Natural killer cell treated with Interleukin-12 subunit alpha and Interleukin-12 subunit beta and Interleukin-15 and Interleukin-18, amount 100 ng/mL, for 72 hours (primary cell): ENCODE results near the gene HGF. TPM values are rescaled to one million over a fixed set of nuclear protein-coding genes. Genes with fewer than 3 reads are reported as not detected.

Experiments
- ATAC-seq, 2 donors: fragments of 150-1000 bp; cut with Tn5 transposase in 1 of 2; sonication (Bioruptor Pico), chemical (Tn5 transposase) in 1 of 2; 2 replicates each; pipeline ENCODE4 v1.10.0; 2021
- DNase-seq: peaks from one replicate; pipeline ENCODE4 v3.0.0; 2022; ENCODE audit warnings: low spot score
- H3K27ac Mint-ChIP-seq, 2 donors: 1 replicate in 1 of 2; 2 replicates in 1 of 2; pipeline ENCODE4 v1.8.0; 2022; ENCODE audit warnings: mixed read lengths in 2 of 2, mild to moderate bottlenecking in 1 of 2, moderate library complexity in 1 of 2
- H3K27me3 Mint-ChIP-seq, 2 donors: 1 replicate in 1 of 2; 2 replicates in 1 of 2; pipeline ENCODE4 v1.8.0; 2022; ENCODE audit warnings: mixed read lengths in 2 of 2
- H3K36me3 Mint-ChIP-seq: one replicate; pipeline ENCODE4 v1.8.0; 2022; ENCODE audit warnings: mixed read lengths
- H3K4me1 Mint-ChIP-seq, 2 donors: 1 replicate in 1 of 2; 2 replicates in 1 of 2; pipeline ENCODE4 v1.8.0; 2022; ENCODE audit warnings: low read depth in 2 of 2, mixed read lengths in 2 of 2, mild to moderate bottlenecking in 1 of 2
- H3K4me3 Mint-ChIP-seq: one replicate; pipeline ENCODE4 v1.8.0; 2022; ENCODE audit warnings: mixed read lengths
- H3K9me3 Mint-ChIP-seq: 2 replicates; pipeline ENCODE4 v1.8.0; 2022; ENCODE audit warnings: mixed read lengths
- total RNA-seq, 2 donors: library from RNA; stranded (reverse); gene quantifications; one replicate each; pipeline ENCODE4 v1.2.3, GENCODE V29; 2022

Gene HGF
- total RNA-seq, 2 donors from 2014 or later = 0.53 TPM; not detected in 1

DNA sequence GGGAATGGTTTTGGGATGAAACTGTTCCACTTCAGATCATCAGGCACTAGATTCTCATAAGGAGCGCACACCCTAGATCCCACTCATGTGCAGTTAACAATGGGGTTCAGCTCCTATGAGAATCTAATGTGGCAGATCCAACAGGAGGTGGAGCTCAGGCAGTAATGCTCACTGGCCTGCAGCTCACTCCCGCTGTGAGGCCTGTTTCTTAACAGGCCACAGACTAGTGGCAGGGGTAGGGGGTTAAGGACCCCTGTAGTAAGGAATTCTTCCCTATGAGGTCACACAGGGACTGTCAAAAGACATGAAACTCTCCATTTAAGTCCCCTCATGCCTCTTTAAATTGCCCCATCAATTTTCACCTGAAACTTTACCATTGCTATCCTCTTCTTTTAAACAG is 8.0 kb downstream of the HGF start:
- no peaks in the 10 kb centered on the region for H3K27me3 Mint-ChIP-seq
- no peaks in the 10 kb centered on the region for H3K4me1 Mint-ChIP-seq
- H3K27ac Mint-ChIP-seq = no peak overlapping the region
- H3K36me3 Mint-ChIP-seq = no peaks in the 10 kb centered on the region
- H3K4me3 Mint-ChIP-seq = no peak overlapping the region
- H3K9me3 Mint-ChIP-seq = peaks cover 10% of the 10 kb centered on the region
- DNase-seq = no peak
- ATAC-seq = no peak

DNA sequence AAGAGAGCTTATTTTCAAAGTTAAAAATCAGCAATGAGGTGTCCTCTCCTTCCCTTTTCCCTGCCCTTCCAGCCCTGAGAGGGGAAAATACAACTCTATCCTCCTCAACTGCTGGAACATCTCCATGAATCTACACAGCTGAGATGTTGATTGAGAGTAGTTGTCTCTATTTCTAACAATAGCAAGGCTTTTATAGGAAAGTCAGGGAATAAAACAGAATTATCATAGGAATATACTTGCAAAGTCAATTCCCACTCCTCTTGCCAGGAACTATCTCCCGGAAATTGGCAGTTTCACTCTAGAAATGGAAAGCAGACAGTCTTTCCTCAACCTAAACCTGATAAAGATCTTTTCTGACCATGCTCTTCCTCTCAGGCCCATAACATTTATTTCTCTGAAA is 8.8 kb downstream of the HGF start:
- no peak for DNase-seq
- Mint-ChIP-seq H3K9me3 (peaks cover 6% of the 10 kb centered on the region), H3K27me3 (no peaks in the 10 kb centered on the region), H3K4me3 (no peak overlapping the region), H3K4me1 (no peaks in the 10 kb centered on the region), H3K27ac (no peak overlapping the region), H3K36me3 (no peaks in the 10 kb centered on the region)
- ATAC-seq = no peak

DNA sequence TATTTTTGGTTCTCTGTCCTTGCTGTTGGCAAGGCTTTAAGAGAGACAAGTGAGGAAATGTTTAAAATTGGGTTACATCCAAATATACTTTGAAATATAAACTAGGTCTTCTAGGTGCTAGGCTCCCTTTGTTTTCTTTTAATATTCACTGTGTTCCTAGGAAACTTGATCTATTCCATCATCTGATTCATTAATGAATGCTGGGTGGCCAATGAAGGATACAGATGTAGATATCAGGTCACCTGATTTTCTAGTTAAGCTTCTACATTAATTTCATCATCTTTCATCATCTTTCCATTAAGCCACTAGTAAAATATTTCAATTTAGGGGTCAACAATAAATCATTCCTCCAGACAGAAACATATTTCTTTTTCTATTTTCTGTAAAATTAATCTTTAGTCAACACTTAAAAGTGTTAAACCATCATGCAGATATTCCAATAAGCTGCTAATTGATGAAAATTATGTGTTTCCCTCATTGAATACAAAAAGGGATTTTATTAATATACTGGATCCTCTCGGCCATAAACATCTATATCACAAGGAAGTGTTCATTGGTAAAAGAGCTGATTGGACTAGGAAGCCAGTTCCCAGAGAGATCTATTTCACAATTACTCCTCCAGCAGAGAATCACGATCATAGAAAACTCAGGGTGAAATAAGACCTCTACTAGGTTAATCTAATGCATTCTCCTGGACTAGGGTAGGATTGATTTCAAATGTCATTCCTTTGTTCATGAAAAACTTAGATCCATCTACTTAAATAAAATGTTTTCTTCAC is 14.7 kb downstream of the HGF start:
- DNase-seq (no peak), ATAC-seq (no peak)
- Mint-ChIP-seq H3K9me3 (peaks cover 1% of the 10 kb centered on the region), H3K36me3 (no peaks in the 10 kb centered on the region), H3K27me3 (no peaks in the 10 kb centered on the region), H3K4me3 (no peak overlapping the region), H3K27ac (no peak overlapping the region), H3K4me1 (no peaks in the 10 kb centered on the region)

DNA sequence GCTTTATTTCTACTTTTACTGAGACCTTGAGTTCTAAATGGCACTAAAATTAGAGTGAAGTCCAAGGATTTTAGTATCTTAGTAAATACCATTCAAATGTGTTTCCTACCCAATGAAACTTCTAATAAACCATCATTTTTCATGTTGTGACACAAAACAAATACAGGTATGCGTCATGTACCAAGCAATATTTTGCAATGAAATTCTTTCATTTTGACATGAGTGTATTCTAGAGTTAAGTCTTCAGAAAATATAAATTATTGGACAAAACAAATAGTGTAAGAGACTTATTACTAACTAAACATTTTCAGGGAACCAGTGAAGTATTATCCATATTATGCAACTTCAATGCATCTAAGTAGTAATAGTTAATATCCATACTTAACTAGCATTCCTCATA is 16.5 kb downstream of the HGF start:
- ATAC-seq = no peak
- H3K27me3 Mint-ChIP-seq = no peaks in the 10 kb centered on the region
- no peak overlapping the region for H3K4me3 Mint-ChIP-seq

DNA sequence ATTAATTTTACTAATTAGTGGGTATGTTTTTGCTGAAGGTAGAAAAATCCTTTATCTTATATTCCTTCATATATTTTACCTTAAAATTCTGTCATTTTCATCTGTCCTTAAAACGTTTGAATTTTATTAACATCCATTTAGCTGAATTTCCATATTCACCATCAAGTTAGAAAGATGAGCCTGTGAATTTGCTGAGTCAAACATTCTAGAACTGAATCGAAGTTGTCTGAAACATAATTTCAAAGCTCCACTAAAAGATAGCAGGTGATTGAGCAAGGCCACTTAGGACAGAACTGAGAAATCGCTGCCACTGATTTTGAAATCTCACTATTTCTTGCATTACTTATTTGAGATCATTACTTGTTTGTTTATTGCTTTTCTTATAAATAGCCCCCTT is 17.5 kb downstream of the HGF start:
- Mint-ChIP-seq H3K4me1 (no peaks in the 10 kb centered on the region), H3K4me3 (no peak overlapping the region), H3K9me3 (no peaks in the 10 kb centered on the region), H3K36me3 (no peaks in the 10 kb centered on the region), H3K27ac (no peak overlapping the region), H3K27me3 (no peaks in the 10 kb centered on the region)
- ATAC-seq = no peak
- no peak for DNase-seq

More for the DNA sequence above, 16.5 kb downstream of the HGF start:
- Mint-ChIP-seq H3K36me3 (no peaks in the 10 kb centered on the region), H3K4me1 (no peaks in the 10 kb centered on the region), H3K9me3 (no peaks in the 10 kb centered on the region), H3K27ac (no peak overlapping the region)
- DNase-seq = no peak

DNA sequence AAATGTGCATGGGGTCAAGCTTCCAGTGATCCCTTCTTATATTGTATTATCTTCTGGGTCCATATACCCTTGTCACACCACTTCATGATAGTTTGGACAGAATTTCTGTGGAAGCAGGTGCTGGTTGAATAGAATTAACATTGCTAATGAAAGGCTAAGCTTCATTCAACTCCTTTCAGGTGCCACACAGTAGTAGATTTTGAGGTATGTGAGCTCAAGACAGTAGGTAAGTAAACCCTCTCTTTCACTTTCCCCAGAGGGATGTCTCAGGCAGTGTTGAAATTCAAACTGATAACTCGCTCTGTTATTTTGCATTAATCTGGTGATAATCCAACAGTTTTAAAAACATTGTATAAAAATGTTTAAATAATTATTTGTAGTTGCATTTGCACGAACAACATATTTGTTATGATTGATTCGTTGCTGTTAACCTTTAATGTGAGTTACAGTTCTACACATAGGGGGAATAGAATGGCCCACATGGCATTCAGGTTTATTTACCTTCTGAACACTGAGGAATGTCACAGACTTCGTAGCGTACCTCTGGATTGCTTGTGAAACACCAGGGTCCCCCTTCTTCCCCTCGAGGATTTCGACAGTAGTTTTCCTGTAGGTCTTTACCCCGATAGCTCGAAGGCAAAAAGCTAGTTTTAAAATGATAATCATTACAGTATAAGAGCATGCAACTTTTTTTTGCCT is 18.1 kb downstream of the HGF start:
- Mint-ChIP-seq H3K4me3 (no peak overlapping the region), H3K27me3 (no peaks in the 10 kb centered on the region), H3K27ac (no peak overlapping the region), H3K36me3 (no peaks in the 10 kb centered on the region), H3K4me1 (no peaks in the 10 kb centered on the region), H3K9me3 (no peaks in the 10 kb centered on the region)
- no peak for ATAC-seq
- no peak for DNase-seq

DNA sequence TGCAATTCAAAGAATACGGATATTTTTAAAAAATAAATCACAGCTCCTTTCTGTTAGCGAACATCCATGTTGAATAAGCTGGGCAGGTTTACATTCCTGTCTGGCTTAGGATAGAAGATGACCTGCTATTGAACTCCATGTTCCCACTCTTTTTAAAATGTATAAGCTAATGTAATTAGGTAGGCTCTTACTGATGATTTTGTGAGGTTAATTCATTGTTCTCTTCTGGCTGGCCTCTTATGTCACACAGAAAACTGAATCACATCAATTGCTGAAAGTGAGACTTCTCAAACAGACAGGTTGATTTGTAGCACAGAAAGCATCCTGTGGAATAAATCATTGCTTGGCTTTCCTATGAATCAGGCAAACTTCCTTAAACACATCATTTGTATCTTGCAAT is 24.2 kb downstream of the HGF start:
- Mint-ChIP-seq H3K36me3 (no peaks in the 10 kb centered on the region), H3K4me3 (no peak overlapping the region), H3K9me3 (peaks cover 3% of the 10 kb centered on the region), H3K27ac (no peak overlapping the region), H3K4me1 (no peaks in the 10 kb centered on the region), H3K27me3 (no peaks in the 10 kb centered on the region)
- no peak for DNase-seq
- no peak for ATAC-seq

DNA sequence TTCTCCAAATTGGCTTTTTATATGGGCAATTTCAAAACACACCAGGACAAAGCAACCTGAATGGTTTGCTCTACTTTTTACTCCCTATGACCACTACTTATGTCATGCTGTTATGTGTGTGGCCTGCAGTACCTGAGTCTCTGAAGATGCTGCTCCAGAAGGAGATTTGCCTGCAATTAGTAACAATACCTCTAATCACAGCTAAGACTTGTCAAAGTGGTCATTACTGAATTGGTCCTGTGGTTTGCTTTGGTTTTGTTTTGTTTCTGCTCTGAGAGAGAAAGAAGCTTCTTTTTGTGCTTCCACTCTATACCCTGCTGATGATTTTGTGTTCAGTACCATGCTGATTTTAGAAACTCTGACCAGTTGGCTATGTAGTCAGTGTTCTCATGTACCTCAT is 25.5 kb downstream of the HGF start:
- Mint-ChIP-seq H3K36me3 (no peaks in the 10 kb centered on the region), H3K4me1 (no peaks in the 10 kb centered on the region)
- no peak for ATAC-seq

DNA sequence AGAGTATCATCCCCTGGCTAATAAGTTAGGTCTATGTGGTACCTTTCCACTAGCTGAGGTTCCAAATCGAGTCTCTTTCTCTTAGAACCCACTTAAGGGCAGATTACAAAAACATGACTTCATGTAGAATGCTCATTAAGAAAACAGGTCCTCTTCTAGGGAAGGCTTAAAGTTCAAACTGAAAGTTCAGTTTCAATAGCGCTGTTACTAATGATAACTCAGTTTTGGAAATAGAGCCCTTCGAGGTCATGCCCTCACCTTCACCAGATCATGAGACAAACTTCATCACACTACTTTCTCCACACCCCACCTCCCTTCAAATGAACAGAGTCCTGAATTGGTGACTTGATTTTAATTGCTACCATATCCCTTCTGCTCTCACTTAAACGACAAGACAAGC is 26.2 kb downstream of the HGF start:
- H3K4me1 Mint-ChIP-seq = no peaks in the 10 kb centered on the region
- DNase-seq = no peak
- H3K27me3 Mint-ChIP-seq = no peaks in the 10 kb centered on the region
- no peak for ATAC-seq
- H3K9me3 Mint-ChIP-seq = peaks cover 6% of the 10 kb centered on the region
- no peak overlapping the region for H3K4me3 Mint-ChIP-seq
- no peaks in the 10 kb centered on the region for H3K36me3 Mint-ChIP-seq
- no peak overlapping the region for H3K27ac Mint-ChIP-seq

More for the DNA sequence above, 25.5 kb downstream of the HGF start:
- no peak overlapping the region for H3K4me3 Mint-ChIP-seq
- H3K27me3 Mint-ChIP-seq = no peaks in the 10 kb centered on the region
- H3K27ac Mint-ChIP-seq = no peak overlapping the region
- DNase-seq = no peak
- H3K9me3 Mint-ChIP-seq = peaks cover 3% of the 10 kb centered on the region

DNA sequence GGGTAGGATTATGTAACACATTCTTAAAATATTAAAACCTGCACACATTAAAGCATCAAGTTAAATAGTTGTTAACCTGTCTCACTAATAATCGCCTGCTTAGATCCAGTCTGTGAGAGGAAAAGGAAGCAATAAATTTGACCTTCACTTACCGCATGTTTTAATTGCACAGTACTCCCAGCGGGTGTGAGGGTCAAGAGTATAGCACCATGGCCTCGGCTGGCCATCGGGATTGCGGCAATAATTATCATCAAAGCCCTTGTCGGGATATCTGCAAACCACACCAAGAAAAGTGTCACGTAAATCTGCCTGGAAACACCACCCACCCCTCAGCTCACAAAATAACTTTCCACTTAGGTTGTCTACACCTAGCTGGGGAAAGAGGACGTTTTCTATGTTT is 26.6 kb downstream of the HGF start:
- no peak for ATAC-seq
- Mint-ChIP-seq H3K4me3 (no peak overlapping the region), H3K9me3 (peaks cover 6% of the 10 kb centered on the region), H3K4me1 (no peaks in the 10 kb centered on the region), H3K27me3 (no peaks in the 10 kb centered on the region), H3K36me3 (no peaks in the 10 kb centered on the region), H3K27ac (no peak overlapping the region)
- DNase-seq = no peak

DNA sequence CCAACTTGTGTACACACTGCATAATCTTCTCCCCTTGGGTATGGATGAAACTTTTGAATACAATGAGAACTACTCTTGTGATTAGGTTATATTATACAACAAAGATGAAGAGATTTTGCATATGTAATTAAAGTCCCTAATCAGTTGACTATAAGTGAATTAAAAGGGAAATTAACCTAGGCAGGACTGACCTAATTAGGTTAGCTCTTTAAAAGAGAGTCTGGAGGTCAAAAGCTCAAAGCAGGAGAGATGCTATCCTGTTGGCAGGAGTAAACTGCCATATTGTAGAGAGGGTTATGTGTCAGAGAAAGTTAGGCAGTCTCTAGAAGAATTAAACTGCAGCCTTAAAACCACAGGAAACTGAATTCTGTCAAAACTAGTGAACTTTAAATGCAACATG is 29.4 kb downstream of the HGF start:
- no peak overlapping the region for H3K27ac Mint-ChIP-seq
- peaks cover 11% of the 10 kb centered on the region for H3K9me3 Mint-ChIP-seq
- no peak overlapping the region for H3K4me3 Mint-ChIP-seq
- DNase-seq (no peak), ATAC-seq (no peak)
- H3K4me1 Mint-ChIP-seq = no peaks in the 10 kb centered on the region
- H3K27me3 Mint-ChIP-seq = no peaks in the 10 kb centered on the region
- H3K36me3 Mint-ChIP-seq = no peaks in the 10 kb centered on the region

DNA sequence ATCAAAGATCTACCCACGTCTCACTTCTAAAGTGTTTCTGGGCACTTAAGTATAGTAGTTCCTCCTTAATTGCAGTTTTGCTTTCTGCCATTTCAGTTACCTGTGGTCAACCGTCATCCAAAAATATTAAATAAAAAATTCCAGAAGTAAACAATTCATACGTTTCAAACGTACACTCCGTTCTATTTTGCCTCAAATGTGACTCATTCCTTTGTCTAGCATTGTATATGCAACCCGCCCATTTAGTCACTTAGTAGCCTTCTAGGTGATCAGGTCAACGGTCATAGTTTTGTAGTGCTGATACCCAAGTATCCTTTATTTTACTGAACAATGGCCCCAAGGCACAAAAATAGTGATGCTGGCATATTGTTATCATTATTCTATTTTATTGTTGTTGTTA is 33.8 kb downstream of the HGF start:
- Mint-ChIP-seq H3K27ac (no peak overlapping the region), H3K36me3 (no peaks in the 10 kb centered on the region), H3K9me3 (peaks cover 8% of the 10 kb centered on the region), H3K27me3 (no peaks in the 10 kb centered on the region), H3K4me1 (no peaks in the 10 kb centered on the region), H3K4me3 (no peak overlapping the region)
- DNase-seq = no peak
- ATAC-seq = no peak

DNA sequence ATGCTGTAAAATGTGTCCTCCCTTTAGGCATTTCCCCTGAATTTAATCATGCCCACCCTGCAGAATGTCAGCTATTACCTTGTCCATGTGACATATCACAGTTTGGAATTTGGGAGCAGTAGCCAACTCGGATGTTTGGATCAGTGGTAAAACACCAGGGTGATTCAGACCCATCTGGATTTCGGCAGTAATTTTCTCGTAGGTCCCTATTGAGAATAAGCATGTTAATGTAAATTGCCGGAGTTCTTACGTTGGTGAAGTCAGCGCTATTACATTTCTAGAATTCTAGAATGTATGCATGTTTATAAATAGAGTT is 44.1 kb downstream of the HGF start:
- H3K4me3 Mint-ChIP-seq = no peak overlapping the region
- ATAC-seq (no peak), DNase-seq (no peak)
- H3K4me1 Mint-ChIP-seq = no peaks in the 10 kb centered on the region
- H3K9me3 Mint-ChIP-seq = peaks cover 4% of the 10 kb centered on the region
- H3K36me3 Mint-ChIP-seq = no peaks in the 10 kb centered on the region
- no peak overlapping the region for H3K27ac Mint-ChIP-seq
- H3K27me3 Mint-ChIP-seq = no peaks in the 10 kb centered on the region

DNA sequence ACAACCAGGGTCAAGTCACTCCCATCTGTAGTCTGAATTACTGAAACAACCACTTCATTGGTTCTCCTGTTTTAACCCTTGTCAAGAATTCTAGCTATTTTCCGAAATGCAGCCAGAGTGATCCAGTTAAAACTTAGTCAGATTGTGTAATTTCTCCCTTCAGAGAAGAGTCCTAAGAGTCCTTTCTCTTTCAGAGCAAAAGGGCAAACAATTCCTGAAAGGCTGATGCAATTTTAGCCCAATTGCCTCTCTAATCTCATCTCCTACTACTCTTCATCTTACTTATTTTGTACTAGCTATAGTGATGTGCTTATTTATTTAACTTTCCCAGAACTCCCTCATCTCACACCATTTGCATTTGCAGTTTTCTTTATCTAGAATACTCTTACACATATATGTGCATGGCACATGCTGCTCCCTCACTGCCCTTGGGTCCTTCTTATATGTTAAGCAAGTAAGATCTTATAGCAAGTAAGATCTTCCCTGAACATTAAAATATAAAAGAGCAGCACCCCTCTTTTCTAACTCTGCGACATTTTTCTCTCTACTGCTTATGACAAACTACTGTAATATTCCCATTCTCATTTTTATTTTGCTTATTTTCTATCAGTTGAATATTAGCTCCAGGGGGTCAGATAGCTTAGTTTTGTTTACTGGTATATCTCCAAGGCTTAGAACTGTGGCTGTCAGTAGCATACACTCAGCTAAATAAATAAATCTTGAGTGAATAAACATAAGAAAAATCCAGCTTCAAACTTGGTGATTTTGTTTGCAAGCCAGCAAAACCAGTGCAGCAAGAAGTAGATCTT is 44.6 kb downstream of the HGF start:
- Mint-ChIP-seq H3K27ac (no peak overlapping the region), H3K9me3 (peaks cover 4% of the 10 kb centered on the region), H3K4me3 (no peak overlapping the region), H3K36me3 (no peaks in the 10 kb centered on the region), H3K4me1 (no peaks in the 10 kb centered on the region), H3K27me3 (no peaks in the 10 kb centered on the region)
- no peak for DNase-seq
- ATAC-seq = no peak
